Lower lobe of right lung (tissue), 2 donors: ENCODE results near the gene RNF144B. TPM values are rescaled to one million over a fixed set of nuclear protein-coding genes. Genes with fewer than 3 reads are reported as not detected.
"Not testable (repeated sequence)": the region's sequence is repeated elsewhere in the genome, so short reads cannot be mapped to it uniquely, and the experiment has no call there.

ENCODE experiments used
- ATAC-seq, 2 donors: fragments of 200-7000 bp; cut with Tn5 transposase; one replicate each; pipeline ENCODE4 v1.9.1; 2020 to 2022; ENCODE audit warnings: mild to moderate bottlenecking in 2 of 2, moderate library complexity in 2 of 2
- DNase-seq: peaks from one replicate; pipeline ENCODE4 v3.0.0-alpha.2; 2020
- H3K27ac ChIP-seq: fragments of 200-600 bp; one replicate; pipeline ENCODE4 v1.8.0; 2022
- H3K27me3 ChIP-seq: fragments of 200-600 bp; one replicate; pipeline ENCODE4 v1.8.0; 2022; ENCODE audit warnings: low read depth
- H3K36me3 ChIP-seq: fragments of 200-600 bp; one replicate; pipeline ENCODE4 v1.8.0; 2022; ENCODE audit warnings: mild to moderate bottlenecking
- H3K4me1 ChIP-seq: fragments of 200-600 bp; one replicate; pipeline ENCODE4 v1.8.0; 2022
- H3K4me3 ChIP-seq: fragments of 200-600 bp; one replicate; pipeline ENCODE4 v1.8.0; 2022; ENCODE audit warnings: mild to moderate bottlenecking
- H3K9me3 ChIP-seq: fragments of 200-600 bp; one replicate; pipeline ENCODE4 v1.8.0; 2022
- CTCF ChIP-seq: fragments of 200-600 bp; IDR thresholded peaks from one replicate; pipeline ENCODE4 v1.8.0; 2022; ENCODE audit warnings: antibody characterized with exemption, mild to moderate bottlenecking
- intact Hi-C: fragments of 100-400 bp; cut with DNase I; formaldehyde crosslinking; loops from one replicate; pipeline ENCODE4 v1.11.0; 2022
- total RNA-seq: library from RNA; stranded (reverse); fragmentation: NEBNext Ultra II Directional; extraction: Animal tissue kit (Norgen Biotek cat#: 25700); gene quantifications from one replicate; pipeline ENCODE4 v1.2.1, GENCODE V29; 2021
- donor health status: DM: no; HTN: yes; CAD: no; lungs with severe emphysema.

The RNF144B gene
- total RNA-seq, 1 donor from 2014 or later: 109 TPM

DNA sequence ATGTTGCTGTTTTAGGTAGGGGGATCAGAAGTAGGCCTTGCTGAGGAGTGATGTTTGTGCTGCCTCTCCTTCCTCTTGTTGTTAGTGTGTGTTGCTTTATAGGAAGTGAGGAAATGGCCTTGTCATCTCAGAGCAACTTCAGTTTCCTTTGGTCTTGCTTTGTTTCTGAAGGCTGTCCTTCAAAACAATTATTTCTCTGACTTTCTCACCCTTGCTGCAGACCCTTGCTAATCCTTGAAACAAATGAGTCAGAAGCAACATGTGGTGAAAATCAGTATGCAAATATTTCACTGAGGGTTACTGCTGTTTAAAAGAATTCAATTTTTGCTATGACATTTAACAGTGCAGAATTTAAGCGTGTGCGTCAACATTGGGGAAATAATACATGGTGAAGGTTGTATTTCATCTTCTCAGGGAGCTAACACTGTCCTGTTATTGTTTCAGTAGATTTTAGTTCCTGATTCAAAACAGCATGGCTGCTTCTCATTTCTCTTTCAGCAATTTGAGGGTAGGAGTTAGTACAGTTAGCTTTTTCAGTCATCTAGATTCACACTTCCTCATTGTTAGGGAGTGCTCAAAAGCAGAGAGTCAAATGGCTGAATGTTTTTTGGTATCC, 13.8 kb downstream of the RNF144B start:
- H3K36me3 ChIP-seq: peaks cover 56% of the 10 kb centered on the region
- no peaks in the 10 kb centered on the region for H3K9me3 ChIP-seq
- no peak for TF ChIP-seq CTCF
- peaks cover 70% of the 10 kb centered on the region for H3K4me1 ChIP-seq
- peak overlapping the region; percentile 59 for H3K27ac ChIP-seq
- peak; percentile 62 to 72 for ATAC-seq
- no peaks in the 10 kb centered on the region for H3K27me3 ChIP-seq
- intact Hi-C loops: no loop called here
- no peak for DNase-seq
- H3K4me3 ChIP-seq: no peak overlapping the region

DNA sequence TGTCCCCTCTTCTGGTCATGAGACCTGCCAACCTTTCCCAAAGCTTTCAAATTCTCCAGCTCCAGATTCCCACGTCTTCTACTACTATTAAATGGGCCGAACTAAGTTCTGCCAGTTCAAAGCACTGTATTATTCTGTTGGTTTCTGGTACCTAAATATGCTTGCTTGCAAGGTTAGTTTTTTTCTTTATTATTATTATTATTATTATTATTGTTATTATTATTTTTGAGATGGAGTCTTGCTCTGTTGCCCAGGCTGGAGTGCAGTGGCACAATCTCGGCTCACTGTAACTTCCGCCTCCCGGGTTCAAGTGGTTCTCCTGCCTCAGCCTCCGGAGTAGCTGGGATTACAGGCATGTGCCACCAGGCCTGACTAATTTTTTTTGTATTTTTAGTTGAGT, 17.8 kb downstream of the RNF144B start:
- H3K36me3 ChIP-seq: peaks cover 55% of the 10 kb centered on the region
- H3K4me3 ChIP-seq, DNase-seq, ATAC-seq, H3K27ac ChIP-seq, H3K9me3 ChIP-seq, H3K27me3 ChIP-seq, intact Hi-C loops: not testable (repeated sequence)
- H3K4me1 ChIP-seq: peaks cover 37% of the 10 kb centered on the region

DNA sequence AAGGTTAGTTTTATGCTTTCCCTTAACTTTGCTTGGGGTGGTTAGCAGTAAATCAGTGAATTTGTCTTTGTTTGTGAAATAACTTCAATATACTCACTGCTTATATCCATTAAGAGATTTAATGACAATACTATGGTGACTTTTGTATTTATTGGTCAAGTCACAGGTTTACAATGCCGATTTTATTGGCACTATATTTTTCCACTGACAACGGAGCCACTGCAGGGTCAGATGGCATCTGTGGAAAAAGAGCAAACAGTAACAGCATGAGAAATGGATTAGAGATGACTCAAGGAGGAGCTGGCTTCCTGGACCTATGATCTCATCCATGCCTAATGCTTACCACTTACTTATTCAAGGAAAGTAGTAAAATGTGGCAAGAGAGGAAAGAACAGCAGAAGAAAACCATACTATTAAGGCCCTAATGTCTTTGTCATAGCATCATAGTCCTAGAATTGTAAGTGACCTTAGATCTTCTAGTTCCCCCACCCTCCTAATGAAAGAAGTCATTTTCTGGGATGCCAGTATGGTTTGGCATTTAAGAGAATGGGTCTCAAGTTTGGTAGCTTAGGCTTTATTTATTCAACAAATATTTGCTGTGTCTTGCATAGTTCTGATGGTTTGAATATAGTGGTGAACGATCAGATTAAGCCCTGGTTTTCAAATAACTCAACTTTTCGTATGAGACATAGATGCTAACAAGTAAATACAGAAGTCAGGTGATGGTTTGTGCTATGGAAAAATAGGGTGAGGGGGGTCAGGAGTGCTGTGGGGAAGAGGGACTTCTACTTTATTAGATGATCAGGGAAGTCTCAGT, 18.5 kb downstream of the RNF144B start:
- intact Hi-C loops: no loop called here
- no peak overlapping the region for H3K4me3 ChIP-seq
- DNase-seq: no peak
- H3K9me3 ChIP-seq: no peaks in the 10 kb centered on the region
- ATAC-seq: peak in 1 of 2 donors; percentile 28
- peaks cover 30% of the 10 kb centered on the region for H3K4me1 ChIP-seq
- H3K27me3 ChIP-seq: no peaks in the 10 kb centered on the region
- H3K27ac ChIP-seq: no peak overlapping the region
- H3K36me3 ChIP-seq: peaks cover 48% of the 10 kb centered on the region
- no peak for TF ChIP-seq CTCF

- TF ChIP-seq CTCF: no peak
- no peak overlapping the region for H3K27ac ChIP-seq
- H3K4me3 ChIP-seq: no peak overlapping the region
- H3K27me3 ChIP-seq: no peaks in the 10 kb centered on the region
- H3K4me1 ChIP-seq: peaks cover 32% of the 10 kb centered on the region
- H3K9me3 ChIP-seq: no peaks in the 10 kb centered on the region
- peaks cover 40% of the 10 kb centered on the region for H3K36me3 ChIP-seq
- no peak for ATAC-seq
- no peak for DNase-seq
- intact Hi-C loops: no loop called here
Observed at GRCh38 chr6:18406955-18407749, 20.0 kb downstream of the RNF144B start.

- H3K4me3 ChIP-seq, ATAC-seq, H3K27ac ChIP-seq, DNase-seq, H3K9me3 ChIP-seq, H3K27me3 ChIP-seq, intact Hi-C loops: not testable (repeated sequence)
- Histone ChIP-seq H3K36me3 (peaks cover 28% of the 10 kb centered on the region), H3K4me1 (peaks cover 27% of the 10 kb centered on the region)
Observed at GRCh38 chr6:18409602-18410001, 22.5 kb downstream of the RNF144B start.

- DNase-seq: no peak
- Histone ChIP-seq H3K4me1 (peaks cover 26% of the 10 kb centered on the region), H3K27me3 (no peaks in the 10 kb centered on the region), H3K4me3 (no peak overlapping the region), H3K36me3 (peaks cover 25% of the 10 kb centered on the region), H3K9me3 (no peaks in the 10 kb centered on the region), H3K27ac (no peak overlapping the region)
- intact Hi-C loops: no loop called here
- no peak for ATAC-seq
- no peak for TF ChIP-seq CTCF
Observed at GRCh38 chr6:18410412-18410811, 23.3 kb downstream of the RNF144B start.
